ELF-1 (cell line): ENCODE results near the gene BTBD19.

ENCODE experiments used
- DNase-seq: peaks from one replicate; pipeline ENCODE4 v3.0.0-alpha.2; 2016; ENCODE audit warnings: low read depth, low spot score

The BTBD19 gene

DNA sequence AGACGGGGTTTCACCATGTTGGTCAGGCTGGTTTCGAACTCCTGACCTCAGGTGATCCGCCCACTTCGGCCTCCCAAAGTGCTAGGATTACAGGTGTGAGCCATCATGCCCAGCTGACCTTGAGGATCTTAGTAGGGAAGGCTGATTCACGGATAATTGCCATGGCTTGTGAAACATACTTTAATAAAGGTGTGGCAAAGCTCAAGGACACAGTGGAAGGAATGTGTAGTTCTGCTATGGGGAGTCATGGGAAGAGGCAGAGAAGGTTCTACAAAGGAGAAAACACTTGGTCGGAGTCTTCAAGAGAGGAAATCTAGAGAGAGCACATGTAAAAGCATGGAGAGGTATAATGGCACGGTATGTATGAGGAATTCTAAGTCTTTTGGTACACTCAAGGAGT lies 47.4 kb downstream of the BTBD19 start:
- DNase-seq, result no peak

DNA sequence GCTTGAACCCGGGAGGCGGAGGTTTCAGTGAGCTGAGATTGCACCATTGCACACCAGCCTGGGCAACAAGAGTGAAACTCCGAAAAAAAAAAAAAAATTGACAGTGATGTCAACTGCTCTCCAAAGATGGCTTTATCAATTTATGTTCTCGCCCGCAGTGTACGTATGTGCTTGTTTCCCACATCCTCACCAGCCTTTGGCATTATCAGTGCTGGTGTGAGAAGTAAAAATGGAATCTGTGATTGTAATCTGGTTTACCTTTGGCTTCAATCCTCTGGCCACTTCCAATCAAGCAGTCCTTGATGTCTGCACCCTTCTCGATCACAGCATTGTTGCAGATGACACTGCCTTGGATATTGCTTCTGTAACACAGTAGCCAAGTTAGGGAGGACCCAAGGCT lies 49.1 kb downstream of the BTBD19 start:
- DNase-seq, result no peak

DNA sequence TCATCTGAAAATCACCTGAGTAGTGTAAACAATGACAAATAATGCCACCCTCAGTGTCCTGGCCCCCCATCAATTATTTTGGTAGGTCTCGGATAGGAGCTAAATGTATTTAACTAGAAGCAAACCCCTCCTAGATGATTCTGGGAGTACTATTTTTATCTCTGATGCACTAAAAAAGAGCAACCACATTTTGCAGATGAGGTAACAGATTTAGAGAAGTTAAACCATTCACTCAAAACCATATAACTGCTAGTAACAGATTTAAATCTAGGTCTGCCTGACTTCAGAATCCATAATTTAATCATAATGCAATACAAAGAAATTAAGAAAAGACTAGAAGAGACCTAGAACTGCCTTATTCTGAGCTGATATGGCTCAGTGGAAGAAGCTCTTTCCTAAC lies 52.0 kb downstream of the BTBD19 start:
- no peak for DNase-seq

DNA sequence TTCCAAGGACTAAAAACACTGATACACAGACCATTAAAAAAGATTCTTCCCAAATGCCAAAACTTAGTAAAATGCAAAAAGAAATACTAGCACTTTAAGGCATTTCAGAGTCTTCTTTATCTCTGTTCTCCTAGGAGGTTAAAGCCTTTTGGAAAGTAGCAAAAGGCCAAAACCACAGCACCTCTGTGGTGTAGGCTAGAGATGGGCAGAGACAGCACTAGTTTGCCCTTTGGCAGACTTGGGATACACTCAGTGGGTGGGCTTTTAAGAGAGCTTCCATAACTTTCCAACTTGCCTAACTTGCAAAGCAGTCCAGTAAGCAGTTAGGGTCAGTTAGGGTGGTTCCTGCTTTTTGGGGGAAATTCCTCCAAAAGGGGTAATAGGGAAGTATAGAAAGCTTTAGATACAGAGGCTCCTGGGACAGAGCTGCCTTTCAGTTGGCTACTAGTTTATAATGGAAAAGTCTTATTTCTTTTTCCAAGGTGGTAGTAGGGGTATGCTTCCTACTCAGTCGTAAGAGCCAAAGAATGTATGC lies 52.6 kb downstream of the BTBD19 start:
- DNase-seq, result no peak

DNA sequence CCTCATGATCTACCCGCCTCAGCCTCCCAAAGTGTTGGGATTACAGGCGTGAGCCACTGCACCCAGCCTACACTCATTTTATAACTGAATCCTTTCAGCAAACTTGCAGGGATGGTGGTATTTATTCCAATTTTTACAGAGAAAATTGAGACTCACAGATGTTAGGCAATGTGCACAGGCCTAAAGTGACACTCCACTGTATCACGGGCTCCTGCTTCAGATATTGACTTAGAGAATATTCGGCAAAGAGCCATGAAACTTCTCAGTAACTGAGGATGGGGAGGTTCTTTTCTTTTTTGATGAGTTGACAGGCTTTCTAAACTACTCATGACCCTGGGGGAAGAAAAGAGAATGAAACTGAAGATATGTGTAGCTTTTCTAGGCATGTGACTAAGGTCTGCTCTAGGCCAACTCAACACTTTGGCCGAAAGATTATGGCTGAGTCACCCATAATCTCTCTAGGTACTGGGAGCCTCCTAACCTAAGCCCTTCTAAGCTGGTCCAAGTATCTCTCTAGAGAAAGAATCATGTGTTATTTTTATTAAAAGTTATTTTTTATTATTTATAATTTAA lies 54.6 kb downstream of the BTBD19 start:
- DNase-seq, result no peak
